GM23338 (cell line): ENCODE data around the gene LYSET. TPM values are rescaled to one million over a fixed set of nuclear protein-coding genes. Genes with fewer than 3 reads are reported as not detected.

Source experiments
- ATAC-seq: fragments of 200-7000 bp; cut with Tn5 transposase; 3 replicates; pipeline ENCODE4 v1.9.1; 2020
- DNase-seq: peaks from one replicate; pipeline ENCODE4 v3.0.0-alpha.2; 2015; ENCODE audit warnings: low spot score
- H2AFZ ChIP-seq: fragments of 200-600 bp; sonication (generic); 2 replicates; pipeline ENCODE4 v1.8.0; 2016; ENCODE audit warnings: antibody characterized with exemption, mild to moderate bottlenecking, moderate library complexity
- H3F3A ChIP-seq: fragments of 200-600 bp; sonication (generic); replicated peaks from 2 replicates; pipeline ENCODE4 v1.8.0; 2017; ENCODE audit warnings: antibody characterized with exemption, mixed run types, low read depth
- H3K27ac ChIP-seq: fragments of 200-600 bp; sonication (generic); 2 replicates; pipeline ENCODE4 v1.6.1; 2016; ENCODE audit warnings: low read depth
- H3K27me3 ChIP-seq: fragments of 200-600 bp; sonication (generic); 2 replicates; pipeline ENCODE4 v1.8.0; 2016; ENCODE audit warnings: mild to moderate bottlenecking, mixed run types, moderate library complexity; ENCODE audit not compliant: insufficient read depth
- H3K36me3 ChIP-seq: fragments of 200-600 bp; sonication (generic); 2 replicates; pipeline ENCODE4 v1.8.0; 2016; ENCODE audit warnings: mild to moderate bottlenecking; ENCODE audit not compliant: insufficient read depth
- H3K4me1 ChIP-seq: fragments of 200-600 bp; sonication (generic); 2 replicates; pipeline ENCODE4 v1.8.0; 2016; ENCODE audit warnings: mild to moderate bottlenecking, moderate library complexity; ENCODE audit not compliant: insufficient read depth
- H3K4me2 ChIP-seq: fragments of 200-600 bp; sonication (generic); 2 replicates; pipeline ENCODE4 v1.7.1; 2017; ENCODE audit warnings: mixed run types
- H3K4me3 ChIP-seq: fragments of 200-600 bp; sonication (generic); 2 replicates; pipeline ENCODE4 v1.6.1; 2016; ENCODE audit warnings: mixed run types
- H3K79me2 ChIP-seq: fragments of 200-600 bp; sonication (generic); replicated peaks from 2 replicates; pipeline ENCODE4 v1.8.0; 2017; ENCODE audit warnings: mild to moderate bottlenecking; ENCODE audit not compliant: insufficient read depth
- H3K9me2 ChIP-seq: fragments of 200-600 bp; sonication (generic); 2 replicates; pipeline ENCODE4 v1.8.0; 2017; ENCODE audit not compliant: insufficient read depth
- H4K20me1 ChIP-seq: fragments of 200-600 bp; sonication (generic); replicated peaks from 2 replicates; pipeline ENCODE4 v1.8.0; 2017; ENCODE audit warnings: mild to moderate bottlenecking; ENCODE audit not compliant: insufficient read depth
- H3K27ac Mint-ChIP-seq: 2 replicates; pipeline ENCODE4 v1.8.0; 2020; ENCODE audit warnings: inconsistent platforms, mild to moderate bottlenecking, moderate library complexity, mixed read lengths
- H3K27me3 Mint-ChIP-seq: 3 replicates; pipeline ENCODE4 v1.8.0; 2022; ENCODE audit warnings: low read depth, mild to moderate bottlenecking, moderate library complexity, mixed read lengths, inconsistent platforms; ENCODE audit not compliant: insufficient read depth, poor library complexity
- H3K36me3 Mint-ChIP-seq: 3 replicates; pipeline ENCODE4 v1.8.0; 2021; ENCODE audit warnings: low read depth, mild to moderate bottlenecking, inconsistent platforms, moderate library complexity, mixed read lengths
- H3K4me1 Mint-ChIP-seq: 3 replicates; pipeline ENCODE4 v1.8.0; 2020; ENCODE audit warnings: mild to moderate bottlenecking, inconsistent platforms, mixed read lengths
- H3K4me3 Mint-ChIP-seq: 3 replicates; pipeline ENCODE4 v1.8.0; 2021; ENCODE audit warnings: moderate library complexity, mild to moderate bottlenecking, inconsistent platforms, mixed read lengths
- H3K9me3 Mint-ChIP-seq: 3 replicates; pipeline ENCODE4 v1.8.0; 2020; ENCODE audit warnings: moderate library complexity, mild to moderate bottlenecking, inconsistent platforms, mixed read lengths
- CREB1 ChIP-seq: fragments of 250-450 bp; sonication (Bioruptor Pico); IDR thresholded peaks from 2 replicates; pipeline ENCODE4 v1.5.0; 2020; ENCODE audit warnings: low read depth, mild to moderate bottlenecking, moderate library complexity
- ETS1 ChIP-seq: IDR thresholded peaks from 2 replicates; pipeline ENCODE4 v1.6.1; 2016; ENCODE audit warnings: antibody characterized with exemption
- EZH2 ChIP-seq: fragments of 200-600 bp; sonication (generic); IDR thresholded peaks from one replicate; pipeline ENCODE4 v1.8.0; 2017; ENCODE audit warnings: antibody characterized with exemption, mild to moderate bottlenecking, low read depth; ENCODE audit not compliant: unreplicated experiment
- NANOG ChIP-seq: IDR thresholded peaks from 2 replicates; pipeline ENCODE4 v1.6.1; 2016; ENCODE audit warnings: antibody characterized with exemption, borderline replicate concordance
- POLR2AphosphoS5 ChIP-seq: IDR thresholded peaks from 2 replicates; pipeline ENCODE4 v1.6.1; 2016; ENCODE audit warnings: antibody characterized with exemption, low read depth
- REST ChIP-seq: IDR thresholded peaks from one replicate; pipeline ENCODE4 v1.6.1; 2018; ENCODE audit warnings: antibody characterized with exemption; ENCODE audit not compliant: unreplicated experiment
- ZNF462 ChIP-seq: fragments of 250-450 bp; sonication (Bioruptor Pico); IDR thresholded peaks from 2 replicates; pipeline ENCODE4 v1.5.0; 2020; ENCODE audit warnings: mild to moderate bottlenecking, moderate library complexity
- polyA plus RNA-seq: library from polyadenylated mRNA; unstranded; fragments of >200 nt; fragmentation: Nextera tagmentation; extraction: Ambion mirVana; gene quantifications from 2 replicates; pipeline ENCODE4 v1.2.1, GENCODE V29; 2016
- total RNA-seq: library from RNA; depleted of rRNA; stranded (reverse); fragments of >200 nt; shearing (Covaris generic); gene quantifications from 2 replicates; pipeline ENCODE4 v1.2.3, GENCODE V29; 2014

Gene LYSET
- total and polyA plus RNA-seq, 2 experiments from 2014 or later, result 14.2 to 34.0 TPM

DNA sequence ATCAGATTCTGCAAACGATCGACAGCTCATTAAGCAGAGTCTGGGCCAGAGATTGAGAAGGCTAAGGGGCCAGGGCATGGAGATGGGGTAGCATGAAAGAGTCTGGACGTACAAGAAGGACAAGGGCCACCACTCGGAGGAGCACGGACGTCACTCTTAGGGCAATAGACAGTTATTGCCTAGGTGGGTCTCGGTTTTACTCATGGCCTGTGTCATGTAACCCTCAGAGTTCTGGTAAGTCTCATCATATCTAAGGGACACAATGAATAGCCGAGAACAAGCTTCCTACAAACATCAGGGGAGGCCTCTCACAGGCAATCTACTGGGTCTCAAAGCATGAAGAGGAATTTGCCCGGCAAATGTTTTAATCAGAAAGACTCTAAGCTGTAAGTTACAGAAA, 39.0 kb upstream of the LYSET start:
- H3K27me3 Mint-ChIP-seq, result peaks cover 3% of the 10 kb centered on the region
- no peaks in the 10 kb centered on the region for H3K9me3 Mint-ChIP-seq
- H4K20me1 ChIP-seq, result no peaks in the 10 kb centered on the region
- H3K27me3 ChIP-seq, result no peaks in the 10 kb centered on the region
- no peaks in the 10 kb centered on the region for H3K4me1 ChIP-seq
- no peak for DNase-seq
- H3K27ac ChIP-seq, result no peak overlapping the region
- H3F3A ChIP-seq, result no peaks in the 10 kb centered on the region
- H3K4me2 ChIP-seq, result no peak overlapping the region
- no peaks in the 10 kb centered on the region for H3K79me2 ChIP-seq
- no peaks in the 10 kb centered on the region for H3K36me3 Mint-ChIP-seq
- no peak overlapping the region for H3K4me3 Mint-ChIP-seq
- H3K36me3 ChIP-seq, result no peaks in the 10 kb centered on the region
- ATAC-seq, result no peak
- TF ChIP-seq ETS1 (no peak), REST (no peak), POLR2AphosphoS5 (no peak), ZNF462 (CRISPR knock-in tag) (no peak), NANOG (no peak), EZH2 (no peak), CREB1 (CRISPR knock-in tag) (no peak)
- H3K4me3 ChIP-seq, result no peak overlapping the region
- no peaks in the 10 kb centered on the region for H3K4me1 Mint-ChIP-seq
- H2AFZ ChIP-seq, result no peak overlapping the region
- H3K27ac Mint-ChIP-seq, result no peak overlapping the region
- H3K9me2 ChIP-seq, result peaks cover 3% of the 10 kb centered on the region; the same call in 1 of the 2 replicates
